ENCODE data around the gene CDT1.

- TF ChIP-seq POLR2A (IDR thresholded peaks at IDR 0.05) (no peak), EP300 (IDR thresholded peaks at IDR 0.05) (no peak), CTCF (IDR thresholded peaks at IDR 0.05) (no peak)
Measured at GRCh38 chr16:88761143-88761534, 42.5 kb upstream of the CDT1 start.
